ENCODE data around the gene PCDHB16.
"Not testable (repeated sequence)": the region's sequence is repeated elsewhere in the genome, so short reads cannot be mapped to it uniquely, and the experiment has no call there.

- TF ChIP-seq CTCF (IDR thresholded peaks at IDR 0.05); POLR2AphosphoS5 (IDR thresholded peaks at IDR 0.05; ENCODE audit: insufficient read depth in 1 of 2, low read depth in 1 of 2): not testable (repeated sequence)
Measured at GRCh38 chr5:141174291-141175104, 7.7 kb upstream of the PCDHB16 start.
